CD4-positive, alpha-beta T cell treated with Interferon alpha-2 for 1 hour (primary cell): ENCODE results near the gene TBC1D12.
"Not testable (repeated sequence)": the region's sequence is repeated elsewhere in the genome, so short reads cannot be mapped to it uniquely, and the experiment has no call there.

Source experiments
- DNase-seq, 2 donors: peaks; one replicate each; pipeline ENCODE4 v3.0.0-alpha.2; 2020 to 2022

Gene TBC1D12

GRCh38 chr10:94549221-94549620, 146.9 kb downstream of the TBC1D12 start:
- DNase-seq = no peak

- DNase-seq = not testable (repeated sequence)
Observed at GRCh38 chr10:94567714-94568307, 165.5 kb downstream of the TBC1D12 start.

- no peak for DNase-seq
Observed at GRCh38 chr10:94571081-94571480, 168.7 kb downstream of the TBC1D12 start.

- no peak for DNase-seq
Observed at GRCh38 chr10:94571528-94571927, 169.2 kb downstream of the TBC1D12 start.

GRCh38 chr10:94578790-94579189, 176.4 kb downstream of the TBC1D12 start:
- DNase-seq = no peak

GRCh38 chr10:94583124-94583523, 180.8 kb downstream of the TBC1D12 start:
- no peak for DNase-seq
